ENCODE data around the gene ZNF784. TPM values are rescaled to one million over a fixed set of nuclear protein-coding genes. Genes with fewer than 3 reads are reported as not detected.

The ZNF784 gene
- total and polyA plus RNA-seq, 2 of the 13 experiments (the other 11 are each of a cell fraction or from before 2014, with no cell fraction given) = 4.1 to 4.2 TPM

DNA sequence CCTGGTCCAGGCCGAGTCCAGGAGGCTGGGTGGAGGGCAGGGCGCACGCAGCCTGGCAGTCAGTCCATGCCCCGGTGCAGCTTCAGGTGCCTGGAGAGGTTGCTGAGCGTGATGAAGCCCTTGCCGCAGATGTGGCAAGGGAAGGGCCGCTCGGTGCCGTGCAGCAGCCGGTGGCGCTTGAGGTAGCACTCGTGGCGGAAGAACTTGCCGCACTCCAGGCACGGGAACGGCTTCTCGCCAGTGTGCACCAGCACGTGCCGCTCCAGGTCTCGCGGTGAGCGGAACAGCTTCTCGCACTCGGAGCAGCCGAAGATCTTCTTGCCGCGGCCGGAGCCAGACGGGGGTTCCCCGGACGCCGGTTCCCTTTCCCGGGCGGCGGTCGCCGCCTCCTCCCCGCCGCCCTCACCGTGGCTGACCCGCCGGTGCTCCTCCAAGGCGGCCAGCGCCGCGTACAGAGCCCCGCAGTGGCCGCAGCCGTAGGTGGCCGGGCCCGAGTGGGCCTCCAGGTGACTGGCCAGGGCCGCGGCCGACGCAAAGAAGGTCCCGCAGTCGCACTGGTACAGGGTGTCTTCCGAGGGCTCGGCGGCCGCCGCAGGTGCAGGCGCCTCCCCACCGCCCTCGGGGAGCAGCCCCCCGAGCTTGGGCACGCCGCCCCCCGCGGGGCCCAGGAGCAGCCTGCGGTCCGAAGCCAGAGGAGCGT, 31.8 kb downstream of the ZNF784 start:
- in situ Hi-C loops (cut with HindIII; ENCODE audit: extremely low pct_ligation_motif_present, low pct_unique_long_range_greater_than_20kb) (no loop called here), intact Hi-C loops (cut with micrococcal nuclease; ENCODE audit: unreplicated experiment) (no loop called here)
- no peak overlapping the region for H3K4me3 ChIP-seq (replicated peaks in 1 of 3; ENCODE audit: insufficient read depth in 1 of 3, low read depth in 2 of 3, low read length in 3 of 3)
- H3K4me1 ChIP-seq (ENCODE audit: insufficient read depth, low read length) = no peaks in the 10 kb centered on the region
- H3K9me3 ChIP-seq (ENCODE audit: low read length) = no peaks in the 10 kb centered on the region
- H3K4me2 ChIP-seq (ENCODE audit: low read depth, low read length) = no peak overlapping the region
- ATAC-seq (no peak), DNase-seq (ENCODE audit: low spot score) (no peak), FAIRE-seq (no peak)
- H3K79me2 ChIP-seq (ENCODE audit: insufficient read depth, low read length) = no peaks in the 10 kb centered on the region
- peaks cover 10 to 27% of the 10 kb centered on the region in 2 experiments; a peak in 4 of 5 replicates for H3K36me3 ChIP-seq (replicated peaks in 1 of 2; ENCODE audit: control insufficient read depth in 1 of 2, insufficient read depth in 2 of 2, low read length in 2 of 2)
- H3K27ac ChIP-seq (ENCODE audit: extremely low read length, insufficient read depth, low read length) = no peak overlapping the region
- H3K9ac ChIP-seq (ENCODE audit: insufficient read depth, low read depth, low read length) = no peak overlapping the region
- POLR2A ChIA-PET = no interaction called here
- BruUV-seq (replicated peaks) = no TSS peak
- CTCF ChIA-PET (ENCODE audit: low intra/inter-chr PET ratio, low total read pairs) = no interaction called here
- 98% methylated on average over 45 of the region's 73 CpGs for WGBS (ENCODE audit: low lambda C conversion rate)
- H4K20me1 ChIP-seq (ENCODE audit: insufficient read depth, low read length) = no peaks in the 10 kb centered on the region
- no peaks in the 10 kb centered on the region for H3K27me3 ChIP-seq (ENCODE audit: control insufficient read depth in 1 of 2, insufficient read depth in 2 of 2, low read length in 2 of 2)
- no peak overlapping the region for H2AFZ ChIP-seq (ENCODE audit: low read length)
- TF ChIP-seq, protein P1, sequence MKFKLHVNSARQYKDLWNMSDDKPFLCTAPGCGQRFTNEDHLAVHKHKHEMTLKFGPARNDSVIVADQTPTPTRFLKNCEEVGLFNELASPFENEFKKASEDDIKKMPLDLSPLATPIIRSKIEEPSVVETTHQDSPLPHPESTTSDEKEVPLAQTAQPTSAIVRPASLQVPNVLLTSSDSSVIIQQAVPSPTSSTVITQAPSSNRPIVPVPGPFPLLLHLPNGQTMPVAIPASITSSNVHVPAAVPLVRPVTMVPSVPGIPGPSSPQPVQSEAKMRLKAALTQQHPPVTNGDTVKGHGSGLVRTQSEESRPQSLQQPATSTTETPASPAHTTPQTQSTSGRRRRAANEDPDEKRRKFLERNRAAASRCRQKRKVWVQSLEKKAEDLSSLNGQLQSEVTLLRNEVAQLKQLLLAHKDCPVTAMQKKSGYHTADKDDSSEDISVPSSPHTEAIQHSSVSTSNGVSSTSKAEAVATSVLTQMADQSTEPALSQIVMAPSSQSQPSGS (CRISPR knock-in tag; IDR thresholded peaks at IDR 0.05) = no peak
- TF ChIP-seq HNRNPLL (IDR thresholded peaks at IDR 0.05; ENCODE audit: low read depth, low read length, poor library complexity, severe bottlenecking) (no peak), AGO2 (optimal IDR thresholded peaks at IDR 0.05; ENCODE audit: low read depth, low read length) (peak; percentile 79), NR2C2 (CRISPR knock-in tag; IDR thresholded peaks at IDR 0.05; ENCODE audit: borderline replicate concordance) (no peak), ZFP37 (CRISPR knock-in tag; IDR thresholded peaks at IDR 0.05; ENCODE audit: borderline replicate concordance) (no peak), RBFOX2 (IDR thresholded peaks at IDR 0.05; ENCODE audit: low read depth, low read length) (peak; percentile 62), NFE2 (CRISPR knock-in tag; IDR thresholded peaks at IDR 0.05) (no peak), HOXA5 (CRISPR knock-in tag; IDR thresholded peaks at IDR 0.05) (no peak)
- TF ChIP-seq, protein P2, sequence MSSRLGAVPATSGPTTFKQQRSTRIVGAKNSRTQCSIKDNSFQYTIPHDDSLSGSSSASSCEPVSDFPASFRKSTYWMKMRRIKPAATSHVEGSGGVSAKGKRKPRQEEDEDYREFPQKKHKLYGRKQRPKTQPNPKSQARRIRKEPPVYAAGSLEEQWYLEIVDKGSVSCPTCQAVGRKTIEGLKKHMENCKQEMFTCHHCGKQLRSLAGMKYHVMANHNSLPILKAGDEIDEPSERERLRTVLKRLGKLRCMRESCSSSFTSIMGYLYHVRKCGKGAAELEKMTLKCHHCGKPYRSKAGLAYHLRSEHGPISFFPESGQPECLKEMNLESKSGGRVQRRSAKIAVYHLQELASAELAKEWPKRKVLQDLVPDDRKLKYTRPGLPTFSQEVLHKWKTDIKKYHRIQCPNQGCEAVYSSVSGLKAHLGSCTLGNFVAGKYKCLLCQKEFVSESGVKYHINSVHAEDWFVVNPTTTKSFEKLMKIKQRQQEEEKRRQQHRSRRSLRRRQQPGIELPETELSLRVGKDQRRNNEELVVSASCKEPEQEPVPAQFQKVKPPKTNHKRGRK (CRISPR knock-in tag; IDR thresholded peaks at IDR 0.05) = no peak
- TF ChIP-seq, protein P3, sequence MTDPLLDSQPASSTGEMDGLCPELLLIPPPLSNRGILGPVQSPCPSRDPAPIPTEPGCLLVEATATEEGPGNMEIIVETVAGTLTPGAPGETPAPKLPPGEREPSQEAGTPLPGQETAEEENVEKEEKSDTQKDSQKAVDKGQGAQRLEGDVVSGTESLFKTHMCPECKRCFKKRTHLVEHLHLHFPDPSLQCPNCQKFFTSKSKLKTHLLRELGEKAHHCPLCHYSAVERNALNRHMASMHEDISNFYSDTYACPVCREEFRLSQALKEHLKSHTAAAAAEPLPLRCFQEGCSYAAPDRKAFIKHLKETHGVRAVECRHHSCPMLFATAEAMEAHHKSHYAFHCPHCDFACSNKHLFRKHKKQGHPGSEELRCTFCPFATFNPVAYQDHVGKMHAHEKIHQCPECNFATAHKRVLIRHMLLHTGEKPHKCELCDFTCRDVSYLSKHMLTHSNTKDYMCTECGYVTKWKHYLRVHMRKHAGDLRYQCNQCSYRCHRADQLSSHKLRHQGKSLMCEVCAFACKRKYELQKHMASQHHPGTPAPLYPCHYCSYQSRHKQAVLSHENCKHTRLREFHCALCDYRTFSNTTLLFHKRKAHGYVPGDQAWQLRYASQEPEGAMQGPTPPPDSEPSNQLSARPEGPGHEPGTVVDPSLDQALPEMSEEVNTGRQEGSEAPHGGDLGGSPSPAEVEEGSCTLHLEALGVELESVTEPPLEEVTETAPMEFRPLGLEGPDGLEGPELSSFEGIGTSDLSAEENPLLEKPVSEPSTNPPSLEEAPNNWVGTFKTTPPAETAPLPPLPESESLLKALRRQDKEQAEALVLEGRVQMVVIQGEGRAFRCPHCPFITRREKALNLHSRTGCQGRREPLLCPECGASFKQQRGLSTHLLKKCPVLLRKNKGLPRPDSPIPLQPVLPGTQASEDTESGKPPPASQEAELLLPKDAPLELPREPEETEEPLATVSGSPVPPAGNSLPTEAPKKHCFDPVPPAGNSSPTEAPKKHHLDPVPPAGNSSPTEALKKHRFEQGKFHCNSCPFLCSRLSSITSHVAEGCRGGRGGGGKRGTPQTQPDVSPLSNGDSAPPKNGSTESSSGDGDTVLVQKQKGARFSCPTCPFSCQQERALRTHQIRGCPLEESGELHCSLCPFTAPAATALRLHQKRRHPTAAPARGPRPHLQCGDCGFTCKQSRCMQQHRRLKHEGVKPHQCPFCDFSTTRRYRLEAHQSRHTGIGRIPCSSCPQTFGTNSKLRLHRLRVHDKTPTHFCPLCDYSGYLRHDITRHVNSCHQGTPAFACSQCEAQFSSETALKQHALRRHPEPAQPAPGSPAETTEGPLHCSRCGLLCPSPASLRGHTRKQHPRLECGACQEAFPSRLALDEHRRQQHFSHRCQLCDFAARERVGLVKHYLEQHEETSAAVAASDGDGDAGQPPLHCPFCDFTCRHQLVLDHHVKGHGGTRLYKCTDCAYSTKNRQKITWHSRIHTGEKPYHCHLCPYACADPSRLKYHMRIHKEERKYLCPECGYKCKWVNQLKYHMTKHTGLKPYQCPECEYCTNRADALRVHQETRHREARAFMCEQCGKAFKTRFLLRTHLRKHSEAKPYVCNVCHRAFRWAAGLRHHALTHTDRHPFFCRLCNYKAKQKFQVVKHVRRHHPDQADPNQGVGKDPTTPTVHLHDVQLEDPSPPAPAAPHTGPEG (CRISPR knock-in tag; IDR thresholded peaks at IDR 0.05) = no peak
- TF ChIP-seq, protein P4, sequence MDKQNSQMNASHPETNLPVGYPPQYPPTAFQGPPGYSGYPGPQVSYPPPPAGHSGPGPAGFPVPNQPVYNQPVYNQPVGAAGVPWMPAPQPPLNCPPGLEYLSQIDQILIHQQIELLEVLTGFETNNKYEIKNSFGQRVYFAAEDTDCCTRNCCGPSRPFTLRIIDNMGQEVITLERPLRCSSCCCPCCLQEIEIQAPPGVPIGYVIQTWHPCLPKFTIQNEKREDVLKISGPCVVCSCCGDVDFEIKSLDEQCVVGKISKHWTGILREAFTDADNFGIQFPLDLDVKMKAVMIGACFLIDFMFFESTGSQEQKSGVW (CRISPR knock-in tag; IDR thresholded peaks at IDR 0.05; ENCODE audit: borderline replicate concordance) = no peak

Measured in HepG2 (cell line).